Neural cell (in vitro differentiated cells): ENCODE results near the gene STK10.

Experiments
- CTCF ChIP-seq: fragments of 450-650 bp; IDR thresholded peaks from 2 replicates; pipeline ENCODE4 v1.5.1; 2014; ENCODE audit warnings: antibody characterized with exemption, mild to moderate bottlenecking, moderate library complexity; ENCODE audit not compliant: poor library complexity, severe bottlenecking
- EZH2 ChIP-seq: fragments of 200-600, 300-800 bp; shearing (Covaris generic), sonication (generic); IDR thresholded peaks from 2 replicates; pipeline ENCODE4 v1.6.1; 2014; ENCODE audit warnings: antibody characterized with exemption, low read length, borderline replicate concordance, mild to moderate bottlenecking; ENCODE audit not compliant: insufficient read depth, poor library complexity, severe bottlenecking
- POLR2AphosphoS5 ChIP-seq: IDR thresholded peaks from 2 replicates; pipeline ENCODE4 v1.6.1; 2012
- RAD21 ChIP-seq: fragments of 450-650 bp; conservative IDR thresholded peaks from 2 replicates; pipeline ENCODE4 v1.6.1; 2014; ENCODE audit warnings: antibody characterized with exemption, mild to moderate bottlenecking, moderate library complexity
- REST ChIP-seq: IDR thresholded peaks from 2 replicates; pipeline ENCODE4 v1.6.1; 2012; ENCODE audit warnings: borderline replicate concordance
- TAF1 ChIP-seq: IDR thresholded peaks from 2 replicates; pipeline ENCODE4 v1.6.1; 2012; ENCODE audit warnings: low read depth

GRCh38 chr5:172131690-172132089 lies 56.3 kb downstream of the STK10 start:
- no peak for TF ChIP-seq RAD21
- TF ChIP-seq REST: no peak
- no peak for TF ChIP-seq CTCF
- no peak for TF ChIP-seq TAF1
- TF ChIP-seq POLR2AphosphoS5: no peak
- no peak for TF ChIP-seq EZH2
